ENCODE results near the gene USP33.
"Not testable (repeated sequence)": the region's sequence is repeated elsewhere in the genome, so short reads cannot be mapped to it uniquely, and the experiment has no call there.

USP33 gene

GRCh38 chr1:77652970-77653516 lies 106.6 kb downstream of the USP33 start:
- TF ChIP-seq CTCF (IDR thresholded peaks at IDR 0.05): no peak
- TF ChIP-seq ZFX (IDR thresholded peaks at IDR 0.05; ENCODE audit: borderline replicate concordance): no peak
- no peak overlapping the region for H3K27ac ChIP-seq

DNA sequence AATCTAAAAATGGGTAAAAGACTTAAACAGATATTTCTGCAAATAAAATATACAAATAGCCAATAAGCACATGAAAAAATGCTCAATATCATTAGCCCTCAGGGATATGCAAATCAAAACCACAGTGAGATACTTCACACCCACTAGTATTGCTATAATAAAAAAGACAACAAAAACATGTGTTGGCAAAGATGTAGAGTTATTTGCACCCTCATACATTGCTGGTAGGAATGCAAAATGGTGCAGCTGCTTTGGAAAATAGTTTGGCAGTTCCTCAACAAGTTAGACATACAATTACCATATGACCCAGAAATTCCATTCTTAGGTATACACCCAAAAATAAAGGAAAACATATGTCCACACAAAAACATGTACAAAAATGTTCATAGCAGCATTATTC lies 107.4 kb downstream of the USP33 start:
- TF ChIP-seq CTCF (IDR thresholded peaks at IDR 0.05): no peak
- no peak for TF ChIP-seq ZFX (IDR thresholded peaks at IDR 0.05; ENCODE audit: borderline replicate concordance)
- H3K27ac ChIP-seq: no peak overlapping the region

DNA sequence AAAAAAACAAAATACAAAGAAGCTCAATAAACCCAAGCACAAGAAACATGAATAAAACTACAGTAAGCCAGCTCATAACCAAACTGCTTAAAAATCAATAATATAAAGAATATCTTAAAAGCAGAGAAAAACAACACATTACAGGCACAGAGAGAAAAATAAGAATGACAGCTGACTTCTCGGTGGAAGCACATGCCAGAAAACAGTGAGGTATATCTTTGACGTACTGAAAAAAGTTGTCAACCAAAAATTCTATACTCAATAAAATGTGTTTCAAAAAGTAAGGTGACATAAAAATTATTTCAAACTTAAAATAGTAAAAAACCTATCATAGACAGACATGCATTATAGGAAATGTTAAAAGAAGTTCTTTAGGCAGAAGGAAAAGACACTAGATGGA lies 110.5 kb downstream of the USP33 start:
- no peak overlapping the region for H3K27ac ChIP-seq

DNA sequence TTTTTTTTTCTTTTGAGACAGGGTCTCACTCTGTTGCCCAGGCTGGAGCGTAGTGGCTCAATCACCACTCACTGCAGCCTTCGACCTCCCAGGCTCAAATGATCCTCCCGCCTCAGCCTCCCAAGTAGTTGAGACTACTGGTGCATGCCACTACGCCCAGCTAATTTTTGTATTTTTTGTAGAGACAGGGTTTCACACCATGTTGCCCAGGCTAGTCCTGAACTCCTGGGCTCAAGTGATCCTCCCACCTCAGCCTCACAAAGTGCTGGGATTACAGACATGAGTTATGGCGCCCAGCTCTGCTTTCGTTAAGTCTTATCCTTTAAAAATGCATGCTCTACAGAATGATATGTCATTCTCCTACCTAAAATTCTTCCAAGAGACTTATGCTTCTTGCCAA lies 113.4 kb downstream of the USP33 start:
- not testable (repeated sequence) for H3K27ac ChIP-seq

More for the DNA sequence above, 110.5 kb downstream of the USP33 start:
- TF ChIP-seq ZFX (IDR thresholded peaks at IDR 0.05; ENCODE audit: borderline replicate concordance) (no peak), CTCF (IDR thresholded peaks at IDR 0.05) (no peak)
